Heart left ventricle (tissue), 16 donors: ENCODE data around the gene FMO1. TPM values are rescaled to one million over a fixed set of nuclear protein-coding genes. Genes with fewer than 3 reads are reported as not detected.

ENCODE experiments used
- ATAC-seq, 4 donors: fragments of 200-7000 bp; cut with Tn5 transposase; one replicate each; pipeline ENCODE4 v1.9.1; 2020 to 2022; ENCODE audit warnings: moderate library complexity in 4 of 4, mild to moderate bottlenecking in 3 of 4, moderate number of reproducible peaks in 1 of 4
- DNase-seq, 5 donors: peaks; one replicate each; pipeline ENCODE4 v3.0.0-alpha.2; 2020
- H3K27ac ChIP-seq, 12 donors: fragments of 200-600 bp; sonication (generic) in 4 of 12; one replicate each; pipeline versions ENCODE4 v1.5.0 to v1.8.0; 2016 to 2022; ENCODE audit warnings: mild to moderate bottlenecking in 2 of 12
- H3K27me3 ChIP-seq, 9 donors: fragments of 200-600 bp; sonication (generic) in 2 of 9; one replicate each; pipeline versions ENCODE4 v1.5.1 to v1.8.0; 2016 to 2022; ENCODE audit warnings: mild to moderate bottlenecking in 3 of 9
- H3K36me3 ChIP-seq, 9 donors: fragments of 200-600 bp; sonication (generic) in 2 of 9; one replicate each; pipeline versions ENCODE4 v1.5.0 to v1.8.0; 2018 to 2022; ENCODE audit warnings: mild to moderate bottlenecking in 2 of 9
- H3K4me1 ChIP-seq, 12 donors: fragments of 200-600 bp; sonication (generic) in 4 of 12; one replicate each; pipeline versions ENCODE4 v1.5.0 to v1.8.0; 2016 to 2022; ENCODE audit warnings: mild to moderate bottlenecking in 3 of 12
- H3K4me3 ChIP-seq, 12 donors: fragments of 200-600 bp; sonication (generic) in 4 of 12; one replicate each; pipeline versions ENCODE4 v1.5.0 to v1.8.0; 2017 to 2022; ENCODE audit warnings: mild to moderate bottlenecking in 9 of 12, moderate library complexity in 4 of 12
- H3K9me3 ChIP-seq, 12 donors: fragments of 200-600 bp; sonication (generic) in 4 of 12; one replicate each; pipeline versions ENCODE4 v1.5.0 to v1.8.0; 2016 to 2022; ENCODE audit warnings: mild to moderate bottlenecking in 1 of 12
- POLR2A ChIP-seq, 2 donors: fragments of 450-650 bp; IDR thresholded peaks; one replicate each; pipeline ENCODE4 v1.6.1; 2017; ENCODE audit warnings: antibody characterized with exemption in 2 of 2, mild to moderate bottlenecking in 2 of 2, moderate library complexity in 2 of 2
- WGBS, 4 donors: extraction: QIAGEN DNeasy Blood & Tissue Kit in 2 of 4; methylation state at CpG; one replicate each; pipeline versions ENCODE4 v1.1.5 to v1.1.7; 2013 to 2018; 5-methylcytosine and 5-hydroxymethylcytosine counted together
- intact Hi-C, 10 donors: fragments of 100-400 bp; cut with DNase I; formaldehyde crosslinking; loops; one replicate each; pipeline versions ENCODE4 v1.11.1 to v1.14.2; 2022
- polyA plus RNA-seq, 2 donors: library from polyadenylated mRNA; stranded (reverse); fragments of 200-250 nt; gene quantifications; one replicate each; pipeline ENCODE4 v1.2.3, GENCODE V29; 2013
- total RNA-seq, 9 donors: library from RNA; depleted of rRNA in 2 of 9; stranded (reverse); fragments of >200 nt in 2 of 9; fragmentation: NEBNext Ultra II Directional in 3 of 9; extraction: Animal tissue kit (Norgen Biotek cat#: 25700) in 3 of 9; gene quantifications; one replicate each; pipeline versions ENCODE4 v1.1.0 to v1.2.4, GENCODE V29; 2016 to 2023
- TF ChIP-seq, protein P1 (sequence below), 12 donors: fragments of 200-600 bp; sonication (generic) in 4 of 12; IDR thresholded peaks; one replicate each; pipeline versions ENCODE4 v1.5.0 to v1.8.0; 2018 to 2022; ENCODE audit warnings: antibody characterized with exemption in 12 of 12, mild to moderate bottlenecking in 5 of 12
- donor health status: ischemic (EF 13 %, LVEDD 7.1; RV severe dilation, severe dysfunction).
- donor health status: healthy with polysubstance abuse.
- donor health status: DM: no; HTN: yes; CAD: no.
- donor health status: DM: no; HTN: no; CAD: no.
- donor health status: ischemic (EF 25% LVEDD 6.9; RV normal size, moderate dysfunction).
- donor health status: ischemic (EF 25% LVEDD 5.7; RV mildly dilated, moderate dysfunction).
- donor health status: healthy.
- donor health status: DM: yes; HTN: yes; CAD: no.
- donor health status: ischemic (EF 35%, LVEDD 5.7; RV mildly dilated, moderate dysfunction).
- donor health status: nonischemic (EF 11% LVEDD 7.7; RV severe dilation, severe dysfunction).
- donor health status: DM: yes; HTN: yes; CAD: no.
- donor health status: PGD.
- donor health status: ischemic (EF 29% LVEDD 5.4; RV normal size, mild dysfunction).
- donor health status: nonischemic (EF 23%, LVEDD 6.1; RV moderate dilation, normal function).

Gene FMO1
- total and polyA plus RNA-seq, 11 donors = 0.15 to 7.0 (median 0.58) TPM; not detected in 2

GRCh38 chr1:171270806-171271205 is 22.5 kb downstream of the FMO1 start:
- intact Hi-C loops = no loop called here
- 83 to 97% (median 94%) methylated on average over 2 of the region's 2 CpGs for WGBS, 4 donors
- ATAC-seq = no peak

GRCh38 chr1:171277534-171277933 is 29.2 kb downstream of the FMO1 start:
- Histone ChIP-seq H3K4me1 (no peaks in the 10 kb centered on the region), H3K4me3 (no peak overlapping the region), H3K27me3 (no peaks in the 10 kb centered on the region), H3K9me3 (no peaks in the 10 kb centered on the region), H3K27ac (no peak overlapping the region), H3K36me3 (peaks cover 0 to 2% (median 0%) of the 10 kb centered on the region in 9 donors)
- intact Hi-C loops = no loop called here
- 80 to 89% (median 83%) methylated on average over 2 of the region's 2 CpGs for WGBS, 4 donors
- ATAC-seq (no peak), DNase-seq (no peak)
- TF ChIP-seq POLR2A (IDR thresholded peaks at IDR 0.05) = no peak
- TF ChIP-seq, protein P1, sequence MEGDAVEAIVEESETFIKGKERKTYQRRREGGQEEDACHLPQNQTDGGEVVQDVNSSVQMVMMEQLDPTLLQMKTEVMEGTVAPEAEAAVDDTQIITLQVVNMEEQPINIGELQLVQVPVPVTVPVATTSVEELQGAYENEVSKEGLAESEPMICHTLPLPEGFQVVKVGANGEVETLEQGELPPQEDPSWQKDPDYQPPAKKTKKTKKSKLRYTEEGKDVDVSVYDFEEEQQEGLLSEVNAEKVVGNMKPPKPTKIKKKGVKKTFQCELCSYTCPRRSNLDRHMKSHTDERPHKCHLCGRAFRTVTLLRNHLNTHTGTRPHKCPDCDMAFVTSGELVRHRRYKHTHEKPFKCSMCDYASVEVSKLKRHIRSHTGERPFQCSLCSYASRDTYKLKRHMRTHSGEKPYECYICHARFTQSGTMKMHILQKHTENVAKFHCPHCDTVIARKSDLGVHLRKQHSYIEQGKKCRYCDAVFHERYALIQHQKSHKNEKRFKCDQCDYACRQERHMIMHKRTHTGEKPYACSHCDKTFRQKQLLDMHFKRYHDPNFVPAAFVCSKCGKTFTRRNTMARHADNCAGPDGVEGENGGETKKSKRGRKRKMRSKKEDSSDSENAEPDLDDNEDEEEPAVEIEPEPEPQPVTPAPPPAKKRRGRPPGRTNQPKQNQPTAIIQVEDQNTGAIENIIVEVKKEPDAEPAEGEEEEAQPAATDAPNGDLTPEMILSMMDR (IDR thresholded peaks at IDR 0.05) = no peak

More at GRCh38 chr1:171270806-171271205, 22.5 kb downstream of the FMO1 start:
- Histone ChIP-seq H3K9me3 (no peaks in the 10 kb centered on the region), H3K27me3 (peaks cover 0 to 6% (median 0%) of the 10 kb centered on the region in 9 donors), H3K4me3 (no peak overlapping the region), H3K4me1 (no peaks in the 10 kb centered on the region), H3K36me3 (no peaks in the 10 kb centered on the region), H3K27ac (no peak overlapping the region)
- DNase-seq = no peak
- TF ChIP-seq POLR2A (IDR thresholded peaks at IDR 0.05) = no peak
- TF ChIP-seq, protein P1 (IDR thresholded peaks at IDR 0.05) = no peak

GRCh38 chr1:171279234-171279633 is 30.9 kb downstream of the FMO1 start:
- H3K36me3 ChIP-seq = peaks cover 0 to 2% (median 0%) of the 10 kb centered on the region in 9 donors
- 81 to 89% (median 86%) methylated on average over 2 of the region's 2 CpGs for WGBS, 4 donors
- TF ChIP-seq POLR2A (IDR thresholded peaks at IDR 0.05) = no peak
- TF ChIP-seq, protein P1 (IDR thresholded peaks at IDR 0.05) = no peak
- ATAC-seq (no peak), DNase-seq (no peak)
- H3K4me1 ChIP-seq = no peaks in the 10 kb centered on the region
- no peak overlapping the region for H3K4me3 ChIP-seq
- H3K27ac ChIP-seq = no peak overlapping the region
- H3K27me3 ChIP-seq = no peaks in the 10 kb centered on the region
- intact Hi-C loops = no loop called here
- no peaks in the 10 kb centered on the region for H3K9me3 ChIP-seq

DNA sequence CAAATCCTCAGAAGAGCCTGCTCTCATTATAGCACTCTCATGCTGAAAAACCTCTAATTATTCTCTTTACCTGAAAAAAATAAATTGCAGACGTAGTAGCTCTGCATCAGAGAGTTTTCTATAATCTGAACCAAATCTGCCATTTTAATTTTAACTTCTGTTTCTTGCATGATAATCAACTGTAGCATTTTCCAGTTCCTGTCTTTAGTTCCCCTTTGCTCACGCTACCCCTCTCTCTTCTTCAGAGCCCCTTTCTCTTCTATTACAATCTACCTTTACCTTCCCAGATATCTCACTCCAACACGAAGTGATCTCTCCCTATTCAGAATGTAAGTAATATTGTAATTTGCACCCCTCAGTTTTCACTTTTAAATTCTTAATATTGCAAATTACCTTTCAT is 31.4 kb downstream of the FMO1 start:
- H3K27ac ChIP-seq = no peak overlapping the region
- intact Hi-C loops = no loop called here
- 66 to 76% (median 73%) methylated on average over 3 of the region's 3 CpGs for WGBS, 4 donors
- H3K4me1 ChIP-seq = no peaks in the 10 kb centered on the region
- no peak overlapping the region for H3K4me3 ChIP-seq
- H3K9me3 ChIP-seq = no peaks in the 10 kb centered on the region
- DNase-seq = no peak
- H3K36me3 ChIP-seq = peaks cover 0 to 2% (median 0%) of the 10 kb centered on the region in 9 donors
- no peaks in the 10 kb centered on the region for H3K27me3 ChIP-seq
- ATAC-seq = no peak
- TF ChIP-seq, protein P1 (IDR thresholded peaks at IDR 0.05) = no peak
- TF ChIP-seq POLR2A (IDR thresholded peaks at IDR 0.05) = no peak
